GM12878 (cell line): ENCODE measurements around the gene RENBP. TPM values are rescaled to one million over a fixed set of nuclear protein-coding genes. Genes with fewer than 3 reads are reported as not detected.

Source experiments
- ASH2L ChIP-seq: fragments of 300-600, 200-600 bp; sonication (generic); IDR thresholded peaks from 2 replicates; pipeline ENCODE4 v1.6.1; 2017; ENCODE audit warnings: low read depth, mild to moderate bottlenecking, borderline replicate concordance
- ATF7 ChIP-seq: fragments of 450-650 bp; IDR thresholded peaks from 2 replicates; pipeline ENCODE4 v1.6.1; 2016; ENCODE audit warnings: low read depth, mild to moderate bottlenecking
- BACH1 ChIP-seq: fragments of 450-650 bp; IDR thresholded peaks from 2 replicates; pipeline ENCODE4 v1.6.1; 2017; ENCODE audit warnings: mild to moderate bottlenecking, borderline replicate concordance
- CBFB ChIP-seq: IDR thresholded peaks from 2 replicates; pipeline ENCODE4 v1.6.1; 2016; ENCODE audit warnings: antibody characterized with exemption, low read depth
- CHD2 ChIP-seq: IDR thresholded peaks from 2 replicates; pipeline ENCODE4 v1.6.1; 2011; ENCODE audit warnings: low read depth, low read length, improper control_type of control experiment, borderline replicate concordance
- NFIC ChIP-seq: IDR thresholded peaks from 2 replicates; pipeline ENCODE4 v1.6.1; 2012; ENCODE audit warnings: low read depth, mild to moderate bottlenecking, inconsistent platforms, low read length, moderate library complexity
- NFYA ChIP-seq: IDR thresholded peaks from 2 replicates; pipeline ENCODE4 v1.6.1; 2011; ENCODE audit warnings: low read depth, mild to moderate bottlenecking, low read length, improper control_type of control experiment, borderline replicate concordance
- NR2F1 ChIP-seq: fragments of 450-650 bp; conservative IDR thresholded peaks from 2 replicates; pipeline ENCODE4 v1.6.1; 2017; ENCODE audit warnings: mild to moderate bottlenecking
- PML ChIP-seq: IDR thresholded peaks from 2 replicates; pipeline ENCODE4 v1.6.1; 2012; ENCODE audit warnings: low read length, inconsistent platforms
- RAD21 ChIP-seq: IDR thresholded peaks from 2 replicates; pipeline ENCODE4 v1.6.1; 2011; ENCODE audit warnings: mild to moderate bottlenecking, low read depth, low read length, moderate library complexity; ENCODE audit not compliant: insufficient read depth
- RELB ChIP-seq: fragments of 450-650 bp; IDR thresholded peaks from 2 replicates; pipeline ENCODE4 v1.6.1; 2017; ENCODE audit warnings: low read depth, mild to moderate bottlenecking, moderate library complexity
- RUNX3 ChIP-seq: IDR thresholded peaks from 2 replicates; pipeline ENCODE4 v1.6.1; 2012; ENCODE audit warnings: low read length, inconsistent platforms
- SIN3A ChIP-seq: IDR thresholded peaks from 2 replicates; pipeline ENCODE4 v1.6.1; 2012; ENCODE audit warnings: low read depth, low read length, improper control_type of control experiment
- SUPT20H ChIP-seq: IDR thresholded peaks from 2 replicates; pipeline ENCODE4 v1.6.1; 2011; ENCODE audit warnings: low read depth, mild to moderate bottlenecking, low read length, moderate library complexity, borderline replicate concordance; ENCODE audit not compliant: control insufficient read depth
- TBL1XR1 ChIP-seq: IDR thresholded peaks from 2 replicates; pipeline ENCODE4 v1.6.1; 2012; ENCODE audit warnings: low read depth, low read length, improper control_type of control experiment
- ZBTB11 ChIP-seq: fragments of 450-650 bp; formaldehyde crosslinking; IDR thresholded peaks from 2 replicates; pipeline ENCODE4 v1.5.0; 2022; ENCODE audit warnings: mild to moderate bottlenecking, missing genetic modification characterization
- ZNF622 ChIP-seq: fragments of 450-650 bp; IDR thresholded peaks from 2 replicates; pipeline ENCODE4 v1.6.1; 2017; ENCODE audit warnings: mild to moderate bottlenecking, inconsistent platforms
- ZNF687 ChIP-seq: fragments of 450-650 bp; IDR thresholded peaks from 2 replicates; pipeline ENCODE4 v1.6.1; 2017; ENCODE audit warnings: mild to moderate bottlenecking, moderate library complexity
- polyA plus RNA-seq, 11 experiments: library from polyadenylated mRNA; depleted of rRNA in 4 of 11; unstranded in 6 of 11; stranded (reverse) in 5 of 11; fragments of >200 nt; fragmentation: Nextera tagmentation in 4 of 11; fragmentation: Illumina TruSeq in 1 of 11; extraction: Ambion mirVana in 4 of 11; extraction: Trizol in 1 of 11; gene quantifications; 1 replicate in 1 of 11; 2 replicates in 10 of 11; pipeline versions ENCODE4 v1.2.1 to v1.2.3, GENCODE V29; 2011 to 2016; ENCODE audit warnings: inconsistent platforms in 2 of 11, missing spikeins in 2 of 11, low read depth in 1 of 11
- total RNA-seq, 4 experiments: library from RNA; depleted of rRNA in 3 of 4; stranded (reverse); fragments of >200 nt in 3 of 4; fragmentation: Illumina TruSeq in 1 of 4; extraction: Trizol in 1 of 4; gene quantifications; 2 replicates each; pipeline versions ENCODE4 v1.2.1 to v1.2.3, GENCODE V29; 2013 to 2021
- TF ChIP-seq, protein P1 (sequence below): IDR thresholded peaks from 2 replicates; pipeline ENCODE4 v1.6.1; 2012; ENCODE audit warnings: low read length, inconsistent platforms

Gene RENBP
- total and polyA plus RNA-seq, 10 of the 15 experiments (the other 5 are each of a cell fraction or from before 2014, with no cell fraction given), result 0.36 to 4.9 (median 1.8) TPM; not detected in 3

- no peak for TF ChIP-seq NFYA
- peak; percentile 89 for TF ChIP-seq NR2F1
- TF ChIP-seq TBL1XR1, result peak; percentile 59; the same call in 1 of the 2 replicates
- no peak for TF ChIP-seq NFIC
- no peak for TF ChIP-seq SUPT20H
- TF ChIP-seq, protein P1, sequence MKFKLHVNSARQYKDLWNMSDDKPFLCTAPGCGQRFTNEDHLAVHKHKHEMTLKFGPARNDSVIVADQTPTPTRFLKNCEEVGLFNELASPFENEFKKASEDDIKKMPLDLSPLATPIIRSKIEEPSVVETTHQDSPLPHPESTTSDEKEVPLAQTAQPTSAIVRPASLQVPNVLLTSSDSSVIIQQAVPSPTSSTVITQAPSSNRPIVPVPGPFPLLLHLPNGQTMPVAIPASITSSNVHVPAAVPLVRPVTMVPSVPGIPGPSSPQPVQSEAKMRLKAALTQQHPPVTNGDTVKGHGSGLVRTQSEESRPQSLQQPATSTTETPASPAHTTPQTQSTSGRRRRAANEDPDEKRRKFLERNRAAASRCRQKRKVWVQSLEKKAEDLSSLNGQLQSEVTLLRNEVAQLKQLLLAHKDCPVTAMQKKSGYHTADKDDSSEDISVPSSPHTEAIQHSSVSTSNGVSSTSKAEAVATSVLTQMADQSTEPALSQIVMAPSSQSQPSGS, result no peak
- peak; percentile 38; the same call in 1 of the 2 replicates for TF ChIP-seq ZNF687
- TF ChIP-seq CBFB, result no peak; the same call in 1 of the 2 replicates
- TF ChIP-seq ZBTB11 (CRISPR knock-in tag), result no peak
- no peak for TF ChIP-seq ZNF622
- TF ChIP-seq PML, result no peak; the same call in 1 of the 2 replicates
- no peak for TF ChIP-seq ASH2L
- peak; percentile 85 for TF ChIP-seq RUNX3
- TF ChIP-seq BACH1, result 0 out of 2 replicates have a peak, but pooled peaks have one; percentile 15
- TF ChIP-seq SIN3A, result peak; percentile 24; the same call in 1 of the 2 replicates
- TF ChIP-seq ATF7, result peak; percentile 67
- TF ChIP-seq CHD2, result 0 out of 2 replicates have a peak, but pooled peaks have one; percentile 46
- TF ChIP-seq RAD21, result no peak
- TF ChIP-seq RELB, result peak; percentile 59; the same call in 1 of the 2 replicates
These were observed 17.4 kb downstream of the RENBP start (continued) for GRCh38 chrX:153926858-153927671.
